C4-2B (cell line): Measurements from ENCODE around the gene HIVEP3.

ENCODE experiments used
- ZFX ChIP-seq: fragments of 450-650 bp; IDR thresholded peaks from 2 replicates; pipeline ENCODE4 v1.6.1; 2017
- TF ChIP-seq, protein P1 (sequence below): fragments of 450-650 bp; conservative IDR thresholded peaks from 2 replicates; pipeline ENCODE4 v1.5.1; 2017; ENCODE audit warnings: mild to moderate bottlenecking

GRCh38 chr1:41698916-41699860 is 219.5 kb downstream of the HIVEP3 start:
- TF ChIP-seq, protein P1, sequence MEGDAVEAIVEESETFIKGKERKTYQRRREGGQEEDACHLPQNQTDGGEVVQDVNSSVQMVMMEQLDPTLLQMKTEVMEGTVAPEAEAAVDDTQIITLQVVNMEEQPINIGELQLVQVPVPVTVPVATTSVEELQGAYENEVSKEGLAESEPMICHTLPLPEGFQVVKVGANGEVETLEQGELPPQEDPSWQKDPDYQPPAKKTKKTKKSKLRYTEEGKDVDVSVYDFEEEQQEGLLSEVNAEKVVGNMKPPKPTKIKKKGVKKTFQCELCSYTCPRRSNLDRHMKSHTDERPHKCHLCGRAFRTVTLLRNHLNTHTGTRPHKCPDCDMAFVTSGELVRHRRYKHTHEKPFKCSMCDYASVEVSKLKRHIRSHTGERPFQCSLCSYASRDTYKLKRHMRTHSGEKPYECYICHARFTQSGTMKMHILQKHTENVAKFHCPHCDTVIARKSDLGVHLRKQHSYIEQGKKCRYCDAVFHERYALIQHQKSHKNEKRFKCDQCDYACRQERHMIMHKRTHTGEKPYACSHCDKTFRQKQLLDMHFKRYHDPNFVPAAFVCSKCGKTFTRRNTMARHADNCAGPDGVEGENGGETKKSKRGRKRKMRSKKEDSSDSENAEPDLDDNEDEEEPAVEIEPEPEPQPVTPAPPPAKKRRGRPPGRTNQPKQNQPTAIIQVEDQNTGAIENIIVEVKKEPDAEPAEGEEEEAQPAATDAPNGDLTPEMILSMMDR: no peak
- no peak for TF ChIP-seq ZFX
